ENCODE results near the gene YWHAB.

The YWHAB gene

DNA sequence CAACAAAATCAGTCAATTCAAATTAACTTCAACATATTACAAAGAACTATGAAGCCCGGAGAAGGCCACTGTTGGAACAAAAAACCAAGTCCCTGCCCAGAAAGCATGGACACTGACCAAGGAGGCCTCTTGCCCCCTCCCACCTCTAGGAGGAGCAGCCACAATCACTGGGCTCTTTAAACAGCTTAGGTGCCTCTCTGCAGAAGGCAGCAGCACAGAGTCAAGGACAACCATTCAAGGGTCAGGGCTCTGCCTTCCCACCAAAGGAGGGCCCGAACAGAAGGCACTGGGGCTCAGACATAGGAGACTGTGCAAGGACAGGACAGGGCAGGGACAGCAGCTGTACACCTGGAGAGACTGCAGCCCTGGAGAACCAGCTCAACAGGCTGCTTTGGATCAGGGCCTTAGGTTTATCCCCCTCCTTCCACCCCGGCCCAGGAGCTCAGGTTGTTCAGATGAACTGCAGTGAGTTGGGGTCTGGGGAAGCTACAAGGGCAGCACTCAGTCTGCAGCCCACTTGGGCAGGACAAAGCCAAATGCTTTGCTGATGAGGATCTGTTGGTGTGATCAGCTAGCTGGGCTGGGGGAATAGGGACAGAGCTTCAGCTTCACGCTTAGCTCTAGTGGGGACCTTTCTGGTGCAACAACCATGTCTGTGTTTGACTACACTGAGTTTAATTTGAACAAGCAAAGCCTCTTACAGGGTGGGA lies 56.9 kb downstream of the YWHAB start:
- Histone ChIP-seq H4K20me1 (ENCODE audit: low read depth, low read length) (no peaks in the 10 kb centered on the region), H3K4me2 (ENCODE audit: low read depth, low read length, poor library complexity, severe bottlenecking) (no peak overlapping the region), H3K4me3 (ENCODE audit: insufficient read depth, low read length, poor library complexity, severe bottlenecking) (no peak overlapping the region), H3K9me3 (ENCODE audit: insufficient read depth, low read length) (no peaks in the 10 kb centered on the region), H3K27me3 (ENCODE audit: low read length) (no peaks in the 10 kb centered on the region), H3K27ac (ENCODE audit: low read depth, low read length) (no peak overlapping the region), H3K9ac (ENCODE audit: low read length) (no peak overlapping the region), H3F3A (ENCODE audit: insufficient read depth) (no peaks in the 10 kb centered on the region; the same call in 1 of the 2 replicates), H3K9me2 (replicated peaks; ENCODE audit: insufficient read depth, low read length) (no peaks in the 10 kb centered on the region), H3K79me2 (ENCODE audit: insufficient read depth, low read length) (no peaks in the 10 kb centered on the region), H2AFZ (ENCODE audit: low read depth, low read length, severe bottlenecking) (no peak overlapping the region), H3K36me3 (ENCODE audit: low read length) (peaks cover 19% of the 10 kb centered on the region)
- TF ChIP-seq, protein P1, sequence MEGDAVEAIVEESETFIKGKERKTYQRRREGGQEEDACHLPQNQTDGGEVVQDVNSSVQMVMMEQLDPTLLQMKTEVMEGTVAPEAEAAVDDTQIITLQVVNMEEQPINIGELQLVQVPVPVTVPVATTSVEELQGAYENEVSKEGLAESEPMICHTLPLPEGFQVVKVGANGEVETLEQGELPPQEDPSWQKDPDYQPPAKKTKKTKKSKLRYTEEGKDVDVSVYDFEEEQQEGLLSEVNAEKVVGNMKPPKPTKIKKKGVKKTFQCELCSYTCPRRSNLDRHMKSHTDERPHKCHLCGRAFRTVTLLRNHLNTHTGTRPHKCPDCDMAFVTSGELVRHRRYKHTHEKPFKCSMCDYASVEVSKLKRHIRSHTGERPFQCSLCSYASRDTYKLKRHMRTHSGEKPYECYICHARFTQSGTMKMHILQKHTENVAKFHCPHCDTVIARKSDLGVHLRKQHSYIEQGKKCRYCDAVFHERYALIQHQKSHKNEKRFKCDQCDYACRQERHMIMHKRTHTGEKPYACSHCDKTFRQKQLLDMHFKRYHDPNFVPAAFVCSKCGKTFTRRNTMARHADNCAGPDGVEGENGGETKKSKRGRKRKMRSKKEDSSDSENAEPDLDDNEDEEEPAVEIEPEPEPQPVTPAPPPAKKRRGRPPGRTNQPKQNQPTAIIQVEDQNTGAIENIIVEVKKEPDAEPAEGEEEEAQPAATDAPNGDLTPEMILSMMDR (IDR thresholded peaks at IDR 0.05; ENCODE audit: insufficient read depth, low read length, poor library complexity, severe bottlenecking) = no peak
- no peak for TF ChIP-seq EZH2phosphoT487 (conservative IDR thresholded peaks at IDR 0.05; ENCODE audit: low read length)

- Histone ChIP-seq H3F3A (ENCODE audit: insufficient read depth) (no peaks in the 10 kb centered on the region; the same call in 1 of the 2 replicates), H3K9me2 (replicated peaks; ENCODE audit: insufficient read depth, low read length) (no peaks in the 10 kb centered on the region), H3K36me3 (ENCODE audit: low read length) (peaks cover 21% of the 10 kb centered on the region), H3K4me2 (ENCODE audit: low read depth, low read length, poor library complexity, severe bottlenecking) (no peak overlapping the region), H4K20me1 (ENCODE audit: low read depth, low read length) (no peaks in the 10 kb centered on the region), H3K27me3 (ENCODE audit: low read length) (no peaks in the 10 kb centered on the region), H2AFZ (ENCODE audit: low read depth, low read length, severe bottlenecking) (no peak overlapping the region), H3K9me3 (ENCODE audit: insufficient read depth, low read length) (no peaks in the 10 kb centered on the region), H3K4me3 (ENCODE audit: insufficient read depth, low read length, poor library complexity, severe bottlenecking) (no peak overlapping the region), H3K9ac (ENCODE audit: low read length) (no peak overlapping the region), H3K27ac (ENCODE audit: low read depth, low read length) (no peak overlapping the region), H3K79me2 (ENCODE audit: insufficient read depth, low read length) (no peaks in the 10 kb centered on the region)
- TF ChIP-seq, protein P1 (IDR thresholded peaks at IDR 0.05; ENCODE audit: insufficient read depth, low read length, poor library complexity, severe bottlenecking) = no peak
- TF ChIP-seq EZH2phosphoT487 (conservative IDR thresholded peaks at IDR 0.05; ENCODE audit: low read length) = no peak
Observed at GRCh38 chr20:44943828-44944227, 58.3 kb downstream of the YWHAB start.

DNA sequence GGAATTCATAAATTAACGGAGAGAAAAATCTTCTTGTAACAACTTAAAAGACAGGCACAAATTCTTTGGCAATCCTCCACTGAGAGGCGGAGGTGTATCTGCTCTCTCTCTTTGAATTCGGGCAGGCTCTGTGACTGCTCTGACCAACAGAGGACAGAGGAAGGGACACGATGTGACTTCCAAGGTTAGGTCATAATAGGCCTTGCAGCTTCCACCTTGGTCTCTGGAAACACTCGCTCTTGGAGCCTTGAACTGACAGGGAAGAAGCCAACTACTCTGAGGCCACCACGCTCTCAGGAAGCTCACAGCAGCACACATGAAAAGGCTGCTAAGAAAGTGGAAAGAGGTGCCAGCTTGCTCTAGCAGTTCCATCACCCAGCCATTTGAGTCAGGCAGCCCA lies 59.8 kb downstream of the YWHAB start:
- no peak overlapping the region for H3K4me2 ChIP-seq (ENCODE audit: low read depth, low read length, poor library complexity, severe bottlenecking)
- no peaks in the 10 kb centered on the region for H3K9me3 ChIP-seq (ENCODE audit: insufficient read depth, low read length)
- TF ChIP-seq, protein P1 (IDR thresholded peaks at IDR 0.05; ENCODE audit: insufficient read depth, low read length, poor library complexity, severe bottlenecking) = no peak
- no peak for TF ChIP-seq EZH2phosphoT487 (conservative IDR thresholded peaks at IDR 0.05; ENCODE audit: low read length)
- no peaks in the 10 kb centered on the region for H3K9me2 ChIP-seq (replicated peaks; ENCODE audit: insufficient read depth, low read length)
- no peaks in the 10 kb centered on the region; the same call in 1 of the 2 replicates for H3F3A ChIP-seq (ENCODE audit: insufficient read depth)
- H3K27me3 ChIP-seq (ENCODE audit: low read length) = no peaks in the 10 kb centered on the region
- no peak overlapping the region for H3K9ac ChIP-seq (ENCODE audit: low read length)
- no peak overlapping the region for H2AFZ ChIP-seq (ENCODE audit: low read depth, low read length, severe bottlenecking)
- no peak overlapping the region for H3K27ac ChIP-seq (ENCODE audit: low read depth, low read length)
- H3K4me3 ChIP-seq (ENCODE audit: insufficient read depth, low read length, poor library complexity, severe bottlenecking) = no peak overlapping the region
- H3K36me3 ChIP-seq (ENCODE audit: low read length) = peaks cover 31% of the 10 kb centered on the region
- no peaks in the 10 kb centered on the region for H3K79me2 ChIP-seq (ENCODE audit: insufficient read depth, low read length)
- H4K20me1 ChIP-seq (ENCODE audit: low read depth, low read length) = no peaks in the 10 kb centered on the region

Data from SU-DHL-6 (cell line).